H9 (cell line): ENCODE data around the gene IGFBP7. TPM values are rescaled to one million over a fixed set of nuclear protein-coding genes. Genes with fewer than 3 reads are reported as not detected.

Experiments used
- DNase-seq: peaks from one replicate; pipeline ENCODE4 v3.0.0-alpha.2; 2017
- H2AFZ ChIP-seq: one replicate; pipeline ENCODE4 v1.6.1; 2013; ENCODE audit warnings: mild to moderate bottlenecking, low read length, control low read depth, moderate library complexity
- H2AK5ac ChIP-seq: 2 replicates; pipeline ENCODE4 v1.6.1; 2013; ENCODE audit warnings: low read length, control low read depth, mixed read lengths; ENCODE audit not compliant: insufficient read length
- H2BK120ac ChIP-seq: one replicate; pipeline ENCODE4 v1.6.1; 2013; ENCODE audit warnings: low read depth, mild to moderate bottlenecking, low read length, control low read depth, inconsistent platforms; ENCODE audit not compliant: poor library complexity, severe bottlenecking
- H2BK12ac ChIP-seq: 2 replicates; pipeline ENCODE4 v1.6.1; 2013; ENCODE audit warnings: low read length, control low read depth, mixed read lengths, low read depth; ENCODE audit not compliant: insufficient read length
- H2BK15ac ChIP-seq: 2 replicates; pipeline ENCODE4 v1.6.1; 2013; ENCODE audit warnings: low read depth, low read length, control low read depth
- H2BK20ac ChIP-seq: one replicate; pipeline ENCODE4 v1.6.1; 2013; ENCODE audit warnings: low read depth, mild to moderate bottlenecking, low read length, control low read depth, inconsistent platforms; ENCODE audit not compliant: poor library complexity, severe bottlenecking
- H2BK5ac ChIP-seq: 2 replicates; pipeline ENCODE4 v1.6.1; 2013; ENCODE audit warnings: low read length, control low read depth, mixed read lengths; ENCODE audit not compliant: insufficient read length
- H3K14ac ChIP-seq: 2 replicates; pipeline ENCODE4 v1.6.1; 2013; ENCODE audit warnings: low read length, control low read depth; ENCODE audit not compliant: insufficient read depth
- H3K18ac ChIP-seq: 2 replicates; pipeline ENCODE4 v1.6.1; 2013; ENCODE audit warnings: low read depth, mild to moderate bottlenecking, mixed read lengths, low read length, control low read depth; ENCODE audit not compliant: insufficient read length
- H3K23ac ChIP-seq: 2 replicates; pipeline ENCODE4 v1.6.1; 2013; ENCODE audit warnings: low read length, control low read depth, mixed read lengths, low read depth; ENCODE audit not compliant: insufficient read length
- H3K23me2 ChIP-seq: 2 replicates; pipeline ENCODE4 v1.6.1; 2013; ENCODE audit warnings: low read depth, mild to moderate bottlenecking, mixed read lengths, low read length, control low read depth; ENCODE audit not compliant: insufficient read length, poor library complexity, severe bottlenecking
- H3K27ac ChIP-seq: 2 replicates; pipeline ENCODE4 v1.5.1; 2013; ENCODE audit warnings: low read length, control low read depth, mixed read lengths, low read depth; ENCODE audit not compliant: insufficient read length
- H3K27me3 ChIP-seq: 2 replicates; pipeline ENCODE4 v1.6.1; 2013; ENCODE audit warnings: low read length, control low read depth, inconsistent platforms; ENCODE audit not compliant: insufficient read depth
- H3K4ac ChIP-seq: 2 replicates; pipeline ENCODE4 v1.6.1; 2013; ENCODE audit warnings: low read depth, mild to moderate bottlenecking, control low read depth, inconsistent platforms, low read length, moderate library complexity
- H3K4me1 ChIP-seq: 2 replicates; pipeline ENCODE4 v1.6.1; 2013; ENCODE audit warnings: low read length, control low read depth, inconsistent platforms; ENCODE audit not compliant: insufficient read depth
- H3K4me2 ChIP-seq: 2 replicates; pipeline ENCODE4 v1.6.1; 2013; ENCODE audit warnings: low read length, control low read depth, mixed read lengths; ENCODE audit not compliant: insufficient read length, insufficient read depth
- H3K56ac ChIP-seq: 2 replicates; pipeline ENCODE4 v1.6.1; 2013; ENCODE audit warnings: low read depth, mild to moderate bottlenecking, mixed read lengths, low read length, control low read depth; ENCODE audit not compliant: insufficient read length
- H3K79me1 ChIP-seq: 2 replicates; pipeline ENCODE4 v1.6.1; 2013; ENCODE audit warnings: low read depth, mild to moderate bottlenecking, moderate library complexity, low read length, control low read depth, inconsistent platforms; ENCODE audit not compliant: insufficient read depth, poor library complexity, severe bottlenecking
- H3K79me2 ChIP-seq: 2 replicates; pipeline ENCODE4 v1.6.1; 2013; ENCODE audit warnings: low read length, control low read depth, inconsistent platforms; ENCODE audit not compliant: insufficient read depth
- H3K9ac ChIP-seq: 2 replicates; pipeline ENCODE4 v1.6.1; 2013; ENCODE audit warnings: low read length, control low read depth, mixed read lengths; ENCODE audit not compliant: insufficient read length; ENCODE audit errors: extremely low read depth
- H3K9me3 ChIP-seq: one replicate; pipeline ENCODE4 v1.6.1; 2013; ENCODE audit warnings: low read depth, low read length, inconsistent platforms; ENCODE audit not compliant: control insufficient read depth
- H3T11ph ChIP-seq: one replicate; pipeline ENCODE4 v1.6.1; 2013; ENCODE audit warnings: mild to moderate bottlenecking, low read length, control low read depth, inconsistent platforms
- H4K20me1 ChIP-seq: one replicate; pipeline ENCODE4 v1.6.1; 2013; ENCODE audit not compliant: control insufficient read depth, insufficient read length, insufficient read depth
- H4K5ac ChIP-seq: 2 replicates; pipeline ENCODE4 v1.6.1; 2013; ENCODE audit warnings: low read depth, mild to moderate bottlenecking, mixed read lengths, low read length, control low read depth; ENCODE audit not compliant: insufficient read length
- H4K8ac ChIP-seq: replicated peaks from 2 replicates; pipeline ENCODE4 v1.6.1; 2013; ENCODE audit warnings: low read length, control low read depth, mixed read lengths, low read depth; ENCODE audit not compliant: insufficient read length
- H4K91ac ChIP-seq: 2 replicates; pipeline ENCODE4 v1.6.1; 2013; ENCODE audit warnings: low read depth, mild to moderate bottlenecking, moderate library complexity, mixed read lengths, low read length, control low read depth; ENCODE audit not compliant: insufficient read length
- H3K27ac Mint-ChIP-seq, 3 experiments: 2 replicates in 2 of 3; 3 replicates in 1 of 3; pipeline ENCODE4 v1.8.0; 2020 to 2021; ENCODE audit warnings: mixed read lengths in 3 of 3, mild to moderate bottlenecking in 1 of 3, moderate library complexity in 1 of 3
- H3K27me3 Mint-ChIP-seq: 2 replicates; pipeline ENCODE4 v1.8.0; 2021; ENCODE audit warnings: low read depth, mild to moderate bottlenecking, moderate library complexity, mixed read lengths
- H3K36me3 Mint-ChIP-seq, 3 experiments: 2 replicates in 2 of 3; 3 replicates in 1 of 3; pipeline ENCODE4 v1.8.0; 2020 to 2021; ENCODE audit warnings: low read depth in 3 of 3, mixed read lengths in 3 of 3; ENCODE audit not compliant: insufficient read depth in 1 of 3
- H3K4me1 Mint-ChIP-seq, 2 experiments: 2 replicates each; pipeline ENCODE4 v1.8.0; 2020; ENCODE audit warnings: mixed read lengths in 2 of 2
- H3K4me3 Mint-ChIP-seq, 2 experiments: 2 replicates in 1 of 2; 3 replicates in 1 of 2; pipeline ENCODE4 v1.8.0; 2020 to 2021; ENCODE audit warnings: mild to moderate bottlenecking in 2 of 2, mixed read lengths in 2 of 2, moderate library complexity in 1 of 2
- H3K9me3 Mint-ChIP-seq, 2 experiments: 2 replicates in 1 of 2; 3 replicates in 1 of 2; pipeline ENCODE4 v1.8.0; 2020; ENCODE audit warnings: mild to moderate bottlenecking in 2 of 2, mixed read lengths in 2 of 2, moderate library complexity in 1 of 2
- WGBS: extraction: QIAGEN DNeasy Blood & Tissue Kit; methylation state at CpG from one replicate; pipeline ENCODE4 v1.1.7; 2013; ENCODE audit warnings: missing lambda C conversion rate, low lambda C conversion rate, mixed read lengths; ENCODE audit not compliant: insufficient read length; ENCODE audit errors: extremely low coverage; 5-methylcytosine and 5-hydroxymethylcytosine counted together
- total RNA-seq: library from RNA; stranded (reverse); gene quantifications from 2 replicates; pipeline ENCODE4 v1.2.1, GENCODE V29; 2021
- TF ChIP-seq, protein P1 (sequence below): fragments of 200-600 bp; sonication (generic); conservative IDR thresholded peaks from 3 replicates; pipeline ENCODE4 v1.8.0; 2021; ENCODE audit warnings: antibody characterized with exemption, mild to moderate bottlenecking

IGFBP7 gene
- total RNA-seq, 1 experiment from 2014 or later = 0.37 TPM

GRCh38 chr4:57020467-57021101, 89.6 kb downstream of the IGFBP7 start:
- DNase-seq = no peak
- H3K27me3 Mint-ChIP-seq = no peaks in the 10 kb centered on the region
- H3K18ac ChIP-seq = no peak overlapping the region
- no peak overlapping the region for H3T11ph ChIP-seq
- no peak overlapping the region for H3K4me3 Mint-ChIP-seq
- H4K20me1 ChIP-seq = no peaks in the 10 kb centered on the region
- no peak overlapping the region for H2BK120ac ChIP-seq
- no peak overlapping the region for H3K27ac Mint-ChIP-seq
- H3K14ac ChIP-seq = no peak overlapping the region
- H3K9me3 Mint-ChIP-seq = no peaks in the 10 kb centered on the region
- H3K79me2 ChIP-seq = no peaks in the 10 kb centered on the region
- H4K8ac ChIP-seq = no peak overlapping the region
- no peak overlapping the region for H3K4ac ChIP-seq
- peaks cover 46 to 90% (median 87%) of the 10 kb centered on the region in 3 experiments; a peak in 6 of 7 replicates for H3K36me3 Mint-ChIP-seq
- H3K4me1 ChIP-seq = no peaks in the 10 kb centered on the region
- no peak overlapping the region for H2BK5ac ChIP-seq
- no peaks in the 10 kb centered on the region for H3K4me1 Mint-ChIP-seq
- no peak overlapping the region for H3K27ac ChIP-seq
- H3K56ac ChIP-seq = no peak overlapping the region
- no peak overlapping the region for H2AFZ ChIP-seq
- no peak overlapping the region for H2BK20ac ChIP-seq
- no peak overlapping the region for H4K91ac ChIP-seq
- H3K4me2 ChIP-seq = no peak overlapping the region
- no peaks in the 10 kb centered on the region for H3K27me3 ChIP-seq
- no peaks in the 10 kb centered on the region for H3K23me2 ChIP-seq
- no peak overlapping the region for H3K23ac ChIP-seq
- no CpG with 5 or more reads among the region's 5 CpGs for WGBS
- TF ChIP-seq, protein P1, sequence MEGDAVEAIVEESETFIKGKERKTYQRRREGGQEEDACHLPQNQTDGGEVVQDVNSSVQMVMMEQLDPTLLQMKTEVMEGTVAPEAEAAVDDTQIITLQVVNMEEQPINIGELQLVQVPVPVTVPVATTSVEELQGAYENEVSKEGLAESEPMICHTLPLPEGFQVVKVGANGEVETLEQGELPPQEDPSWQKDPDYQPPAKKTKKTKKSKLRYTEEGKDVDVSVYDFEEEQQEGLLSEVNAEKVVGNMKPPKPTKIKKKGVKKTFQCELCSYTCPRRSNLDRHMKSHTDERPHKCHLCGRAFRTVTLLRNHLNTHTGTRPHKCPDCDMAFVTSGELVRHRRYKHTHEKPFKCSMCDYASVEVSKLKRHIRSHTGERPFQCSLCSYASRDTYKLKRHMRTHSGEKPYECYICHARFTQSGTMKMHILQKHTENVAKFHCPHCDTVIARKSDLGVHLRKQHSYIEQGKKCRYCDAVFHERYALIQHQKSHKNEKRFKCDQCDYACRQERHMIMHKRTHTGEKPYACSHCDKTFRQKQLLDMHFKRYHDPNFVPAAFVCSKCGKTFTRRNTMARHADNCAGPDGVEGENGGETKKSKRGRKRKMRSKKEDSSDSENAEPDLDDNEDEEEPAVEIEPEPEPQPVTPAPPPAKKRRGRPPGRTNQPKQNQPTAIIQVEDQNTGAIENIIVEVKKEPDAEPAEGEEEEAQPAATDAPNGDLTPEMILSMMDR = no peak
- H3K79me1 ChIP-seq = no peaks in the 10 kb centered on the region
- no peak overlapping the region for H4K5ac ChIP-seq
- H2BK15ac ChIP-seq = no peak overlapping the region
- H3K9me3 ChIP-seq = no peaks in the 10 kb centered on the region
- H2AK5ac ChIP-seq = no peak overlapping the region
- no peak overlapping the region for H2BK12ac ChIP-seq
- H3K9ac ChIP-seq = no peak overlapping the region
